HEK293 (cell line): ENCODE data around the gene EDAR.
A peak's percentile ranks its signal among the peaks of the same experiment; 100 is the strongest.

Experiments used
- CTCF ChIA-PET: fragments of 350-600 bp; formaldehyde crosslinking; extraction: SDS; loops from one replicate; lab custom pipeline; 2021; ENCODE audit warnings: antibody characterized with exemption; lab: Yijun Ruan, JAX
- POLR2A ChIA-PET: fragments of 300-600 bp; formaldehyde crosslinking; extraction: SDS; loops from one replicate; lab custom pipeline; 2020; ENCODE audit warnings: antibody characterized with exemption, inconsistent platforms; lab: Yijun Ruan, JAX
- H3K27ac ChIP-seq: fragments of 200-500 bp; sonication (Bioruptor generic); 2 replicates; pipeline ENCODE4 v1.5.1; 2014; ENCODE audit warnings: low read depth, low read length, control low read depth, inconsistent platforms; ENCODE audit errors: extremely low read depth
- H3K36me3 ChIP-seq, 2 experiments: fragments of 200-500 bp in 1 of 2; sonication (Bioruptor generic) in 1 of 2; 1 replicate in 1 of 2; 2 replicates in 1 of 2; pipeline ENCODE4 v1.5.1; 2014 to 2017; ENCODE audit warnings: inconsistent platforms in 2 of 2, low read length in 2 of 2; ENCODE audit not compliant: control insufficient read depth in 2 of 2, insufficient read depth in 1 of 2
- H3K4me1 ChIP-seq: fragments of 200-500 bp; sonication (Bioruptor generic); 2 replicates; pipeline ENCODE4 v1.5.1; 2014; ENCODE audit warnings: mild to moderate bottlenecking, low read length, inconsistent platforms; ENCODE audit not compliant: control insufficient read depth, insufficient read depth
- H3K4me3 ChIP-seq: 2 replicates; pipeline ENCODE4 v1.5.1; 2011; ENCODE audit warnings: low read depth, mild to moderate bottlenecking, control low read depth, low read length, moderate library complexity
- H3K9me3 ChIP-seq: fragments of 200-500 bp; sonication (Bioruptor generic); 2 replicates; pipeline ENCODE4 v1.5.1; 2014; ENCODE audit warnings: low read depth, low read length, inconsistent platforms; ENCODE audit not compliant: control insufficient read depth, insufficient read depth
- EGR2 ChIP-seq: fragments of 450-650 bp; formaldehyde crosslinking; IDR thresholded peaks from 2 replicates; pipeline ENCODE4 v1.5.1; 2016; ENCODE audit warnings: low read depth, missing biosample characterization, missing genetic modification characterization
- ELK4 ChIP-seq: IDR thresholded peaks from 2 replicates; pipeline ENCODE4 v1.6.1; 2011; ENCODE audit warnings: mild to moderate bottlenecking, low read depth, low read length, borderline replicate concordance
- HIC1 ChIP-seq: fragments of 450-650 bp; formaldehyde crosslinking; IDR thresholded peaks from 2 replicates; pipeline ENCODE4 v1.5.1; 2016; ENCODE audit warnings: missing biosample characterization, missing genetic modification characterization
- KLF7 ChIP-seq: fragments of 450-650 bp; formaldehyde crosslinking; IDR thresholded peaks from 2 replicates; pipeline ENCODE4 v1.5.1; 2016; ENCODE audit warnings: missing biosample characterization, missing genetic modification characterization, borderline replicate concordance
- OSR2 ChIP-seq: fragments of 450-650 bp; formaldehyde crosslinking; IDR thresholded peaks from 2 replicates; pipeline ENCODE4 v1.5.1; 2016; ENCODE audit warnings: missing biosample characterization, missing genetic modification characterization
- PRDM1 ChIP-seq: fragments of 450-650 bp; formaldehyde crosslinking; IDR thresholded peaks from 2 replicates; pipeline ENCODE4; 2016; ENCODE audit warnings: missing biosample characterization, missing genetic modification characterization
- SCRT2 ChIP-seq: fragments of 450-650 bp; formaldehyde crosslinking; IDR thresholded peaks from 2 replicates; pipeline ENCODE4 v1.5.1; 2016; ENCODE audit warnings: missing biosample characterization, missing genetic modification characterization
- ZBTB1 ChIP-seq: fragments of 450-650 bp; formaldehyde crosslinking; IDR thresholded peaks from 2 replicates; pipeline ENCODE4 v1.5.1; 2016; ENCODE audit warnings: missing biosample characterization, missing genetic modification characterization
- ZBTB11 ChIP-seq: fragments of 450-650 bp; formaldehyde crosslinking; conservative IDR thresholded peaks from 2 replicates; pipeline ENCODE4 v1.5.1; 2016; ENCODE audit warnings: low read depth, missing biosample characterization, missing genetic modification characterization
- ZFHX2 ChIP-seq: fragments of 450-650 bp; formaldehyde crosslinking; conservative IDR thresholded peaks from 2 replicates; pipeline ENCODE4 v1.5.1; 2016; ENCODE audit warnings: missing biosample characterization, missing genetic modification characterization
- ZNF184 ChIP-seq: fragments of 450-650 bp; IDR thresholded peaks from 2 replicates; pipeline ENCODE4 v1.5.1; 2018; ENCODE audit warnings: missing biosample characterization, mild to moderate bottlenecking, missing genetic modification characterization
- ZNF362 ChIP-seq: fragments of 450-650 bp; formaldehyde crosslinking; IDR thresholded peaks from 2 replicates; pipeline ENCODE4 v1.5.1; 2016; ENCODE audit warnings: missing biosample characterization, missing genetic modification characterization
- ZNF37A ChIP-seq: fragments of 450-650 bp; IDR thresholded peaks from 2 replicates; pipeline ENCODE4 v1.5.1; 2018; ENCODE audit warnings: missing biosample characterization, missing genetic modification characterization
- ZNF423 ChIP-seq: fragments of 450-650 bp; formaldehyde crosslinking; IDR thresholded peaks from 2 replicates; pipeline ENCODE4 v1.5.1; 2016; ENCODE audit warnings: missing biosample characterization, missing genetic modification characterization
- ZNF449 ChIP-seq: fragments of 450-650 bp; formaldehyde crosslinking; IDR thresholded peaks from 2 replicates; pipeline ENCODE4 v1.5.1; 2017; ENCODE audit warnings: missing biosample characterization, mild to moderate bottlenecking, missing genetic modification characterization, moderate library complexity
- ZNF510 ChIP-seq: fragments of 450-650 bp; formaldehyde crosslinking; IDR thresholded peaks from 2 replicates; pipeline ENCODE4 v1.5.1; 2018; ENCODE audit warnings: mild to moderate bottlenecking, missing genetic modification characterization, missing biosample characterization; ENCODE audit not compliant: insufficient replicate concordance
- ZNF514 ChIP-seq: fragments of 450-650 bp; formaldehyde crosslinking; IDR thresholded peaks from 2 replicates; pipeline ENCODE4 v1.5.1; 2016; ENCODE audit warnings: missing biosample characterization, missing genetic modification characterization
- ZNF558 ChIP-seq: fragments of 450-650 bp; formaldehyde crosslinking; IDR thresholded peaks from 2 replicates; pipeline ENCODE4 v1.5.1; 2016; ENCODE audit warnings: missing biosample characterization, missing genetic modification characterization
- ZNF561 ChIP-seq: fragments of 450-650 bp; IDR thresholded peaks from 2 replicates; pipeline ENCODE4 v1.5.1; 2018; ENCODE audit warnings: missing biosample characterization, missing genetic modification characterization, borderline replicate concordance
- ZNF830 ChIP-seq: fragments of 450-650 bp; IDR thresholded peaks from 2 replicates; pipeline ENCODE4 v1.5.0; 2018; ENCODE audit warnings: missing biosample characterization, missing genetic modification characterization, low read depth, mild to moderate bottlenecking, moderate library complexity

The EDAR gene

GRCh38 chr2:108932736-108933332, 56.2 kb downstream of the EDAR start:
- CTCF ChIA-PET, result no interaction called here
- no peaks in the 10 kb centered on the region for H3K36me3 ChIP-seq
- POLR2A ChIA-PET, result no interaction called here
- H3K4me3 ChIP-seq, result no peak overlapping the region
- TF ChIP-seq ZFHX2 (tag by site-specific recombination) (peak; percentile 27; the same call in 1 of the 2 replicates), HIC1 (tag by site-specific recombination) (no peak), KLF7 (tag by site-specific recombination) (no peak), PRDM1 (tag by site-specific recombination) (no peak), ZNF37A (no peak), ZNF830 (no peak), ZNF423 (tag by site-specific recombination) (no peak), ELK4 (no peak), ZBTB1 (no peak), ZNF510 (tag by site-specific recombination) (no peak), ZBTB11 (tag by site-specific recombination) (no peak), SCRT2 (tag by site-specific recombination) (peak; percentile 78), ZNF362 (no peak), EGR2 (peak; percentile 41; the same call in 1 of the 2 replicates), ZNF449 (tag by site-specific recombination) (no peak), ZNF514 (tag by site-specific recombination) (no peak), ZNF558 (no peak), ZNF561 (tag by site-specific recombination) (no peak), ZNF184 (tag by site-specific recombination) (no peak), OSR2 (tag by site-specific recombination) (0 out of 2 replicates have a peak, but pooled peaks have one; percentile 20)
- no peaks in the 10 kb centered on the region for H3K9me3 ChIP-seq
- peaks cover 9% of the 10 kb centered on the region for H3K4me1 ChIP-seq
- no peak overlapping the region for H3K27ac ChIP-seq
